ENCODE results near the gene PPP3CA. TPM values are rescaled to one million over a fixed set of nuclear protein-coding genes. Genes with fewer than 3 reads are reported as not detected.

Gene PPP3CA
- total RNA-seq, 2 experiments from 2014 or later: 14.3 to 14.6 TPM

DNA sequence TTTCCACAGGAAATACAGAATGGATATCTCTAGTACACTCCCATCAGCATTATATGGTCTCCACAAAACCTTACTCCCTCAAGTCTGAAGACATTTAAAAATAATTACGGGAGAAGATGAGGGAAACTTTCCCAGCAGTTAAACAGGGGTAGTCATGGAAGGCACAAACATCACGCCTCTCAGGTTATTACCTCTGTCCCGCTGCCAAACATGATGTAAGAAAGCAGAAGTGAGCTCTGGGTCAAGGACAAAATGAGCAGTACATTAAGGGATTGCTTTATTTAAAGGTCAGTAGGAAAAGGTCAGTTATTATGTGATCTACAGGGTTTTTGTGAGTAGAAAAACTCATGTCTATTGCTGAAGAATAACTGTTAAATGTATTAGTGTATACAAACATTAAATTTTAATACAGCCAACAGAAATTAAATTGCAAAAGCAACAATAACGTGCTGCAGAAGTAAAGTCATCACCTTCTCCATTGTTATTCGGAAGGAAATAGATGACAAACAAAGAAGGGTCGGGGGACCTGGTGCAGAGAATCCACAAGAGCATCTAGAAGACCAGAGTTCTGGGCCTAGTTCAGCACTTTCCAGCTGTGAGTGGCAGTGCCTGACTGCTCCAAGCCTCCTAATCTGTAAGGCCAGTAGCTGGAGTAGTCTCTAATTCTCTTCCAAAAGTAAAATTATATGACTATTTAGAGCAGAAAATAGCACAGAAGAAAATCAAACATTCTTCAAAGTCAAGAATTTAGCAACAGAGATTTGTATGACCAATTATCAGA, 171.2 kb downstream of the PPP3CA start:
- peaks cover 38% of the 10 kb centered on the region for H3K4me1 Mint-ChIP-seq (ENCODE audit: low read depth)
- intact Hi-C loops (cut with micrococcal nuclease): loop anchor here (2.0 kb wide), 1 partner anchor 153 kb away; no protein-coding TSS in a partner anchor
- DNase-seq: no peak
- H3K27me3 Mint-ChIP-seq: no peaks in the 10 kb centered on the region
- CTCF ChIA-PET: interaction anchor here (1.1 kb wide), 1 partner anchor 553 kb away, joined by 3 read pairs; no protein-coding TSS in a partner anchor
- H3K36me3 Mint-ChIP-seq: no peaks in the 10 kb centered on the region
- no peak overlapping the region for H3K27ac Mint-ChIP-seq
- POLR2A ChIA-PET: no interaction called here
- no peak overlapping the region for H3K4me3 Mint-ChIP-seq
- H3K9me3 Mint-ChIP-seq: no peaks in the 10 kb centered on the region

DNA sequence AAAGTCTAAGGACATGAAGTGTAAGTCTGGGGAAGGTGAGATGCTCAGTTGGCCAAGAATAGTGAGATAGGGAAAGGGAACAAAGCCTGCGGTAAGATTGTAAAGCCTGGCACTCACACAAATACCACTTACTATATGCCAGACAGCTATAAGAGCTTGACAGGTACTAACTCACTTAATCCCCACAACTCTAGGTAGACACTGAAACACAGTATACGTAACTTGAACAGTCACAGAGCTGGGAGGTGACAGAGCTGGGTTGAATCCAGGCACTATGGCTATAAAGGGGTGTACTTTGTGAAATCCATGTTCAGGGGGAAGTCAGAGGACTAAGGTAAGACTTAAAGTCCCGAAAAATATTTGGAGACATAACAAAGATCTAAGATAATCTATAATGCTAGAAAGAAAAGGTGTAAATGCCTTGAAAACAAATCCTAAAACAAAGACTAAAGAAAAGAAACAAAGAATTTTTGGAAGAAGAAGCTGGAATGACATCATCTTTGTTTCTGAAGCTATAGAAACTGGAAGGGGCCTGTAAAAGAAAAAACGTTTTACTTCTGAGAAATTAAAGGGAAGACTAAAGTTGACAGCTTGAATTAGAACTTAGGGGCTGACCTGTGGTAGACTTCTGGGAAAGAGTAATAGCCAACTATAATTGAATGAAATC, 172.5 kb downstream of the PPP3CA start:
- no peak for DNase-seq
- H3K36me3 Mint-ChIP-seq: no peaks in the 10 kb centered on the region
- POLR2A ChIA-PET: no interaction called here
- H3K27ac Mint-ChIP-seq: no peak overlapping the region
- H3K4me3 Mint-ChIP-seq: no peak overlapping the region
- H3K27me3 Mint-ChIP-seq: no peaks in the 10 kb centered on the region
- intact Hi-C loops (cut with micrococcal nuclease): no loop called here
- no peaks in the 10 kb centered on the region for H3K9me3 Mint-ChIP-seq
- H3K4me1 Mint-ChIP-seq (ENCODE audit: low read depth): peaks cover 38% of the 10 kb centered on the region
- CTCF ChIA-PET: interaction anchor here (1.1 to 2.7 kb wide), 2 partner anchors 555 to 556 kb away, joined by 3 to 8 read pairs; no protein-coding TSS in a partner anchor

DNA sequence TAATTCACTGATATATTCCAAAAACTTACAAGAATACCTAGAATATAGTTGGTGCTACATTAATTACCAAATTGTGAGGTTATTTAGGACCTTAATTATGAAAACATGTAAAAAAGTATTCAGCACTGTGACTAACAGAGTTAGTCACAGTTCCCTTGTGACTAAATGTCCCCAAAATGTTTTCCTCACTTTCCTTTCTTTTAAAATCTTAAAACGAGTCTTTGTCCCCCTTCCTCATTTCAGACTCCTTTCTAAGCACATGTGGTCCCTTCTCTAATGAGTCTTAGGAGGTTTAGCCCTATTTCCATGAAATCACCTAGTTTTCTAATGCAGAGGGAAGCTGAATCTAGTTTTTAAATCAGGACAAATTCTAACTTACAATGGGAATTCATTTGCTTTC, 175.0 kb downstream of the PPP3CA start:
- Mint-ChIP-seq H3K4me1 (ENCODE audit: low read depth) (peaks cover 26% of the 10 kb centered on the region), H3K27ac (peak overlapping the region; percentile 3), H3K27me3 (no peaks in the 10 kb centered on the region), H3K9me3 (no peaks in the 10 kb centered on the region), H3K4me3 (no peak overlapping the region), H3K36me3 (no peaks in the 10 kb centered on the region)
- DNase-seq: no peak
- ChIA-PET POLR2A (no interaction called here), CTCF (interaction anchor here (4.7 to 5.7 kb wide), 2 partner anchors 426 to 559 kb away, joined by 42 to 68 read pairs; no protein-coding TSS in a partner anchor)
- intact Hi-C loops (cut with micrococcal nuclease): no loop called here

DNA sequence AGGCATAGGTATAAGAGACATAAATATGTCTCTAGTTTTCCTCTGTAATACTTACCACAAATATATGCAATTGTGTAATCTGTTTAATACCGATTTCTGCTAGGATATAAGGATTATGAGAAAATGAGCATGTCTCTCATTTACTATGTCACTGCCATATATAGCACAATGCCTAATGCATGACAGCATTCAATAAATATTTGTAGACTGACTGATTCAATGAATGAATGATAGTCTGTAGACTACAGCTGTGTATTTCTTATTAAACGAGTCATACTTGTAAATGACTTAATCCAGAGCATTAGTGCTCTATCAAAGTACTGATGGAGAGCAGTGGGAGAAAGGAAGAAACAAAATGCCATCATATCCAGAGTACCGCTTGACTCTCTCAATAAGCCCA, 175.6 kb downstream of the PPP3CA start:
- H3K9me3 Mint-ChIP-seq: no peaks in the 10 kb centered on the region
- no peak for DNase-seq
- H3K36me3 Mint-ChIP-seq: no peaks in the 10 kb centered on the region
- POLR2A ChIA-PET: no interaction called here
- no peak overlapping the region for H3K27ac Mint-ChIP-seq
- H3K4me1 Mint-ChIP-seq (ENCODE audit: low read depth): peaks cover 20% of the 10 kb centered on the region
- intact Hi-C loops (cut with micrococcal nuclease): no loop called here
- CTCF ChIA-PET: interaction anchor here (4.7 to 5.7 kb wide), 2 partner anchors 427 to 560 kb away, joined by 42 to 68 read pairs; no protein-coding TSS in a partner anchor
- no peaks in the 10 kb centered on the region for H3K27me3 Mint-ChIP-seq
- no peak overlapping the region for H3K4me3 Mint-ChIP-seq

DNA sequence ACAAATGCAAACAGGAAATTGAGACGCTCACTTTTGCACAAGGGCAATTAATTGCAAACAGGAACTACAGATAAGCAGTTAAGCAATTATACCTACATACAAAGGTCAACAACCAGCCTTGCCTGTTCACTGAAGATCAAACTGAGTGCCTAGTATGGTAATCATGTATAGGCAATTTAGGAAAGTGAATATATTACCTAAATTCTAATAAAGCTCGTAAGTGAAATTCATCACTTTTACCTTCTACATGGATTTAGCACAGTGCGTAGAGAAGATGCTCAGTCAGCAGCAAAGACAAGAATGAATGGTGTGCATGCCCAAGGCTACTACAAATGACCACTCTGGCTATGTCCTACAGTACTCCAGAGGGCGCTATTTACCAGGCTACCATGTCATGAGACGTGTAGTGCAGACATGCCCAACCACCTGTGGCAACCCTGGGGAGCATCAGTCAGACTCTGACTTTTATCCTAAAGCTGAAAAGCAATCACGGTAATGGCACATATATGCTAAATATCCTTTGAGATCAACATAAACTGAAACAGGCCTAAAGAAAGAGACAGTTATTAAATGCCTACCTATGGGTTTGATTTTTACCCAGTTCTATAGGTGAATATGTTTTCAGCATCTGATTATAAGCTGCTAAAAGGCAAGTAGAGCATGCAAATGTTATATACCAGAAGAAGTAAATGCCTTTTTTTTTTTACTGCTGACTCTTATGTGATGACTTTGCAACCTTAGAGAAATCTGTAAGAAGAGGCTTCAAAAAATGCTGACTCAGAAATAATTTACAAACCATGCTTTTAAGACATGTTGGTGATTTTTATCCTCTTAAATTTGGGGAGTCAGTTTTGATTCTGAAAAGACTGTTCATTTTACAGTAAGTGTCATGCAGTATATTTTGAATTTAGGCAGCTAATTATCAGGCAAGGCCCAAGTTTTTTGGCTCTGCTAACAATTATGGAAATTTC, 178.0 kb downstream of the PPP3CA start:
- peaks cover 9% of the 10 kb centered on the region for H3K4me1 Mint-ChIP-seq (ENCODE audit: low read depth)
- peaks cover 3% of the 10 kb centered on the region for H3K36me3 Mint-ChIP-seq
- peak; percentile 69 for DNase-seq
- intact Hi-C loops (cut with micrococcal nuclease): loop anchor here (1.0 to 10.0 kb wide), 4 partner anchors 178 to 1095 kb away; partner anchors contain the start of gene PPP3CA
- ChIA-PET CTCF (interaction anchor here (0.6 to 5.7 kb wide), 24 partner anchors 10 to 1131 kb away, joined by 3 to 68 read pairs (median 3); no protein-coding TSS in a partner anchor), POLR2A (no interaction called here)
- H3K4me3 Mint-ChIP-seq: no peak overlapping the region
- H3K9me3 Mint-ChIP-seq: no peaks in the 10 kb centered on the region
- H3K27me3 Mint-ChIP-seq: no peaks in the 10 kb centered on the region
- no peak overlapping the region for H3K27ac Mint-ChIP-seq

DNA sequence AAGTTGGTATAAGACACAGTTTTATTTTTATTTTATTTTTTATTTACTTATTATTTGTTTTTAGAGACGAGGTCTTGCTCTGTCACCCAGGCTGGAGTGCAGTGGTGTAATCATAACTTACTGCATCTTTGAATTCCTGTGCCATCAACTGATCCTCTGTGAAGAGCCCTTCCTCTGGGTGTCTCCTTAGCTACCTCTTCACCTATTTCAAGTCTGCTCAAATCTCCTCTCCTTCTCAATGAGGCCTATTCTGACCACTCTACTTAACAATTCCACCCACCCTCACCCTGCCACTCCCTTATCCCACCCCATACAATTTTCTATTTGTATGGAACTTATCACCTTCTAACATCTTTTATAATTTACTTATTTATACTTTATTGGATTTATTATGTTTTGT, 183.4 kb downstream of the PPP3CA start:
- Mint-ChIP-seq H3K4me3 (no peak overlapping the region), H3K36me3 (peaks cover 3% of the 10 kb centered on the region), H3K27me3 (no peaks in the 10 kb centered on the region), H3K9me3 (no peaks in the 10 kb centered on the region), H3K4me1 (ENCODE audit: low read depth) (peaks cover 4% of the 10 kb centered on the region), H3K27ac (no peak overlapping the region)
- ChIA-PET CTCF (no interaction called here), POLR2A (no interaction called here)
- intact Hi-C loops (cut with micrococcal nuclease): loop anchor here (10.0 kb wide), 1 partner anchor 1101 kb away; no protein-coding TSS in a partner anchor
- no peak for DNase-seq

DNA sequence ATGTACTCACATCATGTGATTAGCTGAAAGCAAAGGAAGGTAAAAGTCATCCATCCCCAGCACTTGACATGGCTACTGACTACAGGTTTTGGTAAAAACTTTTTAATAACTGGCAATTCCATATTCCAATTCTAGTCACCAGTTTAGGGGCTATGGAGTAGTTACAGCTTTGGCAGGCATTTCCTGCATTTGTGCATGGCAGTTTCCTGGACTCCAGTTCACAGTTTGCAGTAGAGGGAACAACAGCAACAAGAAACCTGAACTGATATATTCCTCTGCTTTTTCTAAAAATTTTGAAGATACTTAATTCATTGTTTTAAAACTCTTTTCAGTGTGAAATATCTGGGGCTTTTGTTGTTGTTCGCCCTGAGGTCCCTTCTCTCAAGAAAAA, 184.3 kb downstream of the PPP3CA start:
- no peak for DNase-seq
- Mint-ChIP-seq H3K4me3 (no peak overlapping the region), H3K9me3 (no peaks in the 10 kb centered on the region), H3K27ac (no peak overlapping the region), H3K4me1 (ENCODE audit: low read depth) (peaks cover 9% of the 10 kb centered on the region), H3K27me3 (no peaks in the 10 kb centered on the region), H3K36me3 (peaks cover 3% of the 10 kb centered on the region)
- CTCF ChIA-PET: no interaction called here
- intact Hi-C loops (cut with micrococcal nuclease): loop anchor here (10.0 kb wide), 1 partner anchor 1102 kb away; no protein-coding TSS in a partner anchor
- POLR2A ChIA-PET: no interaction called here

DNA sequence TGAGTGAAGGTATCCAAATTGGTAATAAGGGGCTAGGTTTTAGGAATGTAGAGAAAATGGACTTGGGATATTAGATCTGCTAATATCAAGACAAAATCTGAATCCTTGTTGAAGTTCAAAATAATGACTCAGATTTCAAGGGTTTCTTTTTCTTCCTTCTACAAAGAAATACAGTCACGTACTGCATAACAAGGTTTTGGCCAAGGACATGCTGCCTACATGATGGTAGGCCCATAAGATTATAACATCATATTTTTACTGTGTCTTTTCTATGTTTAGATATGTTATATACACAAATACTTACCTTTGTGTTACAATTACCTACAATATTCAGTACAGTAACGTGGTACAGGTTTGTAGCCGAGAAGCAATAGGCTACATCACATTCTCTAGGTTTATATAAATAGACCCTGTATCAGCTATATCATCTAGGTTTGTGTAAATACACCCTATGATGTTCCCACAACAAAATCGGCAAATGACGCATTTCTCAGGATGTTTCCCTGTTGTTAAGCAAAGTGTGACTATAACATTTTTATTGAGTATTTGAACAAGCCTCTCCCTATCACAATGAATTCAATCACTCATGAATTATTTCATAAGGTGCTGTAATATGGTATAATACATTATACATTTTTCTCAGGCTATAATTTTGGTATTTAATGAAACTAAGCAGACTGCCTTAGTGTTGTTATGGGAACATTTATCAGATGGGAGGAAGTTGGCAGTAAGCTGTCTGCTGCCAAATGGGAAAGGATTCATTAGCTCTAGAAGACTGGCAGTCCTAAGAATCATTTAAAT, 186.3 kb downstream of the PPP3CA start:
- Mint-ChIP-seq H3K4me1 (ENCODE audit: low read depth) (peaks cover 25% of the 10 kb centered on the region), H3K4me3 (no peak overlapping the region), H3K36me3 (no peaks in the 10 kb centered on the region), H3K9me3 (no peaks in the 10 kb centered on the region), H3K27me3 (no peaks in the 10 kb centered on the region), H3K27ac (no peak overlapping the region)
- intact Hi-C loops (cut with micrococcal nuclease): loop anchor here (10.0 kb wide), 1 partner anchor 1104 kb away; no protein-coding TSS in a partner anchor
- POLR2A ChIA-PET: no interaction called here
- CTCF ChIA-PET: no interaction called here
- no peak for DNase-seq

DNA sequence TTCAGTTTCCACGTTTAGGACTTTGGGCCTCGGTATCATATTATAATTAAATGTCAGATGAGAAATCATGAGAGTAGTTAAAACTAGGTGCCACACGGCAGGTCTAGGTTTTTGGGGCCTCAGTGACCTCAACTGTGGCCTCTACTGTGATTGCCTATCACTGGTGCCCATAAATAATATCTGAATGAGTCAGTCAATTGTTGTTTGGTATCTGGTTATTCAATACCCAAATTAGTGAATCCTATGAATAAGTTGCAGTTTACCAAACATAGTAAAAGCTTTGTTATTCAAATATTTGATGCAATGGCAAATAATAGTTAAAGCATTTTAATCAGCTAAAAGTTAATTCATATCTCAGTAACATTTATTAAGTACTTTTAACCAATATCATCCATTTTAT, 188.8 kb downstream of the PPP3CA start:
- intact Hi-C loops (cut with micrococcal nuclease): loop anchor here (5.0 kb wide), 1 partner anchor 849 kb away; no protein-coding TSS in a partner anchor
- no peaks in the 10 kb centered on the region for H3K27me3 Mint-ChIP-seq
- peaks cover 44% of the 10 kb centered on the region for H3K4me1 Mint-ChIP-seq (ENCODE audit: low read depth)
- no peak overlapping the region for H3K4me3 Mint-ChIP-seq
- no peak for DNase-seq
- ChIA-PET POLR2A (no interaction called here), CTCF (interaction anchor here (1.0 to 1.3 kb wide), 2 partner anchors 11 kb away, joined by 3 to 4 read pairs; no protein-coding TSS in a partner anchor)
- H3K36me3 Mint-ChIP-seq: no peaks in the 10 kb centered on the region
- no peak overlapping the region for H3K27ac Mint-ChIP-seq
- H3K9me3 Mint-ChIP-seq: no peaks in the 10 kb centered on the region

DNA sequence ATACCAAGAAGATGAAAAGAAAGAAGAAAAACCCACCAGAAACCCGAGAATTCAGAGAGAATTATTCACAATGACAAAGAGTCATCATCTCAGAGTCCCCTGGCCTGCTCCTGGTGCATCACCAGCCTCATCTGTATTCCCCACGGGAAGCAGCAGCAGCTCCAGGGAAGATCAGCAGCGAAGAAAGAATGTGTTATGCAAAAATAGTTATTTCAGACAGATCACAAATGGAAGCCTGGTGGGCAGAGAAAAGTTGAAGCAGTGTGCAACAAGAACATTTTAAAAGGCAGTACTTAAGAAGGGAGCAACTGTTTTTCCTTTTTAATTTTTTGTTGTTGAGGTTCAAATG, 189.2 kb downstream of the PPP3CA start:
- Mint-ChIP-seq H3K4me3 (no peak overlapping the region), H3K27me3 (no peaks in the 10 kb centered on the region), H3K36me3 (no peaks in the 10 kb centered on the region), H3K27ac (no peak overlapping the region), H3K9me3 (no peaks in the 10 kb centered on the region), H3K4me1 (ENCODE audit: low read depth) (peaks cover 45% of the 10 kb centered on the region)
- POLR2A ChIA-PET: no interaction called here
- intact Hi-C loops (cut with micrococcal nuclease): loop anchor here (5.0 kb wide), 1 partner anchor 849 kb away; no protein-coding TSS in a partner anchor
- no peak for DNase-seq
- CTCF ChIA-PET: interaction anchor here (0.7 to 1.3 kb wide), 3 partner anchors 11 to 1063 kb away, joined by 3 to 4 read pairs (median 4); no protein-coding TSS in a partner anchor

All from activated CD4-positive, alpha-beta memory T cell treated with anti-CD3 and anti-CD28 coated beads for 36 hours (primary cell).